GM12878 (cell line): ENCODE measurements around the gene STXBP4. TPM values are rescaled to one million over a fixed set of nuclear protein-coding genes. Genes with fewer than 3 reads are reported as not detected.

Experiments used
- ATAC-seq: fragments of 200-7000 bp; cut with Tn5 transposase; 3 replicates; pipeline ENCODE4 v1.9.1; 2020; ENCODE audit warnings: mild to moderate bottlenecking, moderate library complexity
- BruUV-seq: library from RNA; stranded (reverse); fragments of 400-500 nt; replicated peaks from 2 replicates; lab custom pipeline; 2021; lab: Mats Ljungman, UMichigan
- CTCF ChIA-PET: fragments of 300-600 bp; sonication (Branson Sonifier 250); formaldehyde crosslinking; extraction: SDS; loops from one replicate; lab custom pipeline; 2021; ENCODE audit warnings: inconsistent platforms; lab: Yijun Ruan, JAX
- POLR2A ChIA-PET: fragments of 350-600 bp; formaldehyde crosslinking; extraction: SDS; loops from one replicate; lab custom pipeline; 2021; ENCODE audit warnings: inconsistent platforms; lab: Charles Lee
- RAD21 ChIA-PET: fragments of 300-600 bp; sonication (Branson Sonifier 250); formaldehyde crosslinking; loops from one replicate; lab custom pipeline; 2023; ENCODE audit warnings: antibody characterized with exemption; ENCODE audit not compliant: unreplicated experiment; lab: Charles Lee
- SMC1A ChIA-PET: fragments of 300-600 bp; sonication (Branson Sonifier 250); formaldehyde crosslinking; loops from one replicate; lab custom pipeline; 2023; ENCODE audit not compliant: unreplicated experiment, uncharacterized antibody; lab: Charles Lee
- DNase-seq: peaks from one replicate; pipeline ENCODE4 v3.0.0-alpha.2; 2011; ENCODE audit warnings: low read depth, low spot score
- FAIRE-seq: peaks from 3 replicates; lab custom pipeline; 2011; peaks lifted over from hg19 to GRCh38; lab: Jason Lieb, UNC
- H2AFZ ChIP-seq: 2 replicates; pipeline ENCODE4 v1.6.0; 2011; ENCODE audit warnings: low read depth, low read length, control low read depth; ENCODE audit not compliant: control insufficient read depth
- H3K27ac ChIP-seq: 2 replicates; pipeline ENCODE4 v1.5.1; 2011; ENCODE audit warnings: control low read depth; ENCODE audit not compliant: control insufficient read depth, insufficient read depth
- H3K27me3 ChIP-seq, 2 experiments: replicated peaks in 1 of 2; 2 replicates each; pipeline versions ENCODE4 v1.6.0 to v1.6.1; 2011; ENCODE audit warnings: low read length in 1 of 2; ENCODE audit not compliant: control insufficient read depth in 2 of 2, insufficient read depth in 2 of 2
- H3K36me3 ChIP-seq, 2 experiments: 2 replicates each; pipeline ENCODE4 v1.5.1; 2011; ENCODE audit warnings: low read length in 1 of 2; ENCODE audit not compliant: control insufficient read depth in 2 of 2, insufficient read depth in 2 of 2
- H3K4me1 ChIP-seq: 2 replicates; pipeline ENCODE4 v1.6.1; 2011; ENCODE audit warnings: mild to moderate bottlenecking, low read length, moderate library complexity, mixed read lengths; ENCODE audit not compliant: control insufficient read depth, insufficient read depth
- H3K4me2 ChIP-seq: 2 replicates; pipeline ENCODE4 v1.6.0; 2011; ENCODE audit warnings: control low read depth; ENCODE audit not compliant: control insufficient read depth, insufficient read depth
- H3K4me3 ChIP-seq: fragments of 200-600 bp; sonication (generic); 2 replicates; pipeline ENCODE4 v1.5.1; 2016
- H3K79me2 ChIP-seq: 2 replicates; pipeline ENCODE4 v1.6.0; 2011; ENCODE audit warnings: low read length; ENCODE audit not compliant: control insufficient read depth, insufficient read depth
- H3K9ac ChIP-seq: 2 replicates; pipeline ENCODE4 v1.8.0; 2011; ENCODE audit warnings: low read length, control low read depth, mixed read lengths; ENCODE audit not compliant: control insufficient read depth, insufficient read depth
- H3K9me3 ChIP-seq: replicated peaks from 3 replicates; pipeline ENCODE4 v1.5.1; 2011; ENCODE audit warnings: mild to moderate bottlenecking, low read length; ENCODE audit not compliant: control insufficient read depth, insufficient read depth
- H4K20me1 ChIP-seq: 2 replicates; pipeline ENCODE4 v1.6.0; 2011; ENCODE audit not compliant: control insufficient read depth, insufficient read depth
- BCL3 ChIP-seq: IDR thresholded peaks from 2 replicates; pipeline ENCODE4 v1.6.1; 2011; ENCODE audit warnings: borderline replicate concordance, low read depth, mild to moderate bottlenecking, moderate library complexity, low read length; ENCODE audit not compliant: insufficient read depth, poor library complexity, severe bottlenecking
- CEBPB ChIP-seq, 2 experiments: fragments of 150-350 bp in 1 of 2; IDR thresholded peaks; 2 replicates each; pipeline ENCODE4 v1.6.1; 2012 to 2014; ENCODE audit warnings: low read depth in 2 of 2, low read length in 2 of 2, borderline replicate concordance in 1 of 2, inconsistent platforms in 1 of 2
- HDAC6 ChIP-seq: fragments of 200-600 bp; sonication (generic); IDR thresholded peaks from one replicate; pipeline ENCODE4 v1.8.0; 2017; ENCODE audit warnings: antibody characterized with exemption; ENCODE audit not compliant: unreplicated experiment
- IKZF2 ChIP-seq, 2 experiments: fragments of 450-650 bp; IDR thresholded peaks; 2 replicates each; pipeline ENCODE4 v1.6.1; 2017; ENCODE audit warnings: mild to moderate bottlenecking in 2 of 2, moderate library complexity in 2 of 2
- NR2F1 ChIP-seq: fragments of 450-650 bp; conservative IDR thresholded peaks from 2 replicates; pipeline ENCODE4 v1.6.1; 2017; ENCODE audit warnings: mild to moderate bottlenecking
- PAX5 ChIP-seq: IDR thresholded peaks from 2 replicates; pipeline ENCODE4 v1.6.1; 2011; ENCODE audit warnings: low read depth, low read length, borderline replicate concordance
- PBX3 ChIP-seq: IDR thresholded peaks from 2 replicates; pipeline ENCODE4 v1.6.1; 2011; ENCODE audit warnings: mild to moderate bottlenecking, low read depth, low read length, moderate library complexity; ENCODE audit not compliant: insufficient replicate concordance
- PML ChIP-seq: IDR thresholded peaks from 2 replicates; pipeline ENCODE4 v1.6.1; 2012; ENCODE audit warnings: low read length, inconsistent platforms
- POLR2A ChIP-seq: IDR thresholded peaks from 2 replicates; pipeline ENCODE4 v1.6.1; 2011; ENCODE audit warnings: low read depth, mild to moderate bottlenecking, low read length
- RELA ChIP-seq: fragments of 450-650 bp; IDR thresholded peaks from 2 replicates; pipeline ENCODE4 v1.8.0; 2014; ENCODE audit warnings: borderline replicate concordance; ENCODE audit not compliant: partially characterized antibody
- RELB ChIP-seq: fragments of 450-650 bp; IDR thresholded peaks from 2 replicates; pipeline ENCODE4 v1.6.1; 2017; ENCODE audit warnings: low read depth, mild to moderate bottlenecking, moderate library complexity
- SREBF1 ChIP-seq: IDR thresholded peaks from 2 replicates; pipeline ENCODE4 v1.6.1; 2012; ENCODE audit warnings: mild to moderate bottlenecking, low read length
- USF2 ChIP-seq: IDR thresholded peaks from 2 replicates; pipeline ENCODE4 v1.6.1; 2011; ENCODE audit warnings: low read depth, low read length, improper control_type of control experiment, borderline replicate concordance
- ZNF207 ChIP-seq: fragments of 450-650 bp; IDR thresholded peaks from 2 replicates; pipeline ENCODE4 v1.6.1; 2014; ENCODE audit warnings: antibody characterized with exemption, mild to moderate bottlenecking, borderline replicate concordance
- ZNF592 ChIP-seq: fragments of 450-650 bp; IDR thresholded peaks from 2 replicates; pipeline ENCODE4 v1.6.1; 2017; ENCODE audit warnings: mild to moderate bottlenecking, moderate library complexity
- ZNF622 ChIP-seq: fragments of 450-650 bp; IDR thresholded peaks from 2 replicates; pipeline ENCODE4 v1.6.1; 2017; ENCODE audit warnings: mild to moderate bottlenecking, inconsistent platforms
- WGBS: methylation state at CpG from one replicate; pipeline ENCODE4 v1.1.6; 2016; ENCODE audit warnings: low lambda C conversion rate; ENCODE audit not compliant: insufficient replicate concordance, insufficient coverage; ENCODE audit errors: missing lambda C conversion rate; 5-methylcytosine and 5-hydroxymethylcytosine counted together
- in situ Hi-C: fragments of 300-500 bp; cut with MboI; formaldehyde crosslinking; loops from 9 replicates; pipeline ENCODE4 v1.14.3; 2018; ENCODE audit warnings: mixed read lengths
- intact Hi-C: fragments of 100-400 bp; cut with micrococcal nuclease; formaldehyde crosslinking; loops from one replicate; pipeline ENCODE4 v1.14.2; 2022; ENCODE audit not compliant: unreplicated experiment
- polyA plus RNA-seq, 11 experiments: library from polyadenylated mRNA; depleted of rRNA in 4 of 11; unstranded in 6 of 11; stranded (reverse) in 5 of 11; fragments of >200 nt; fragmentation: Nextera tagmentation in 4 of 11; fragmentation: Illumina TruSeq in 1 of 11; extraction: Ambion mirVana in 4 of 11; extraction: Trizol in 1 of 11; gene quantifications; 1 replicate in 1 of 11; 2 replicates in 10 of 11; pipeline versions ENCODE4 v1.2.1 to v1.2.3, GENCODE V29; 2011 to 2016; ENCODE audit warnings: inconsistent platforms in 2 of 11, missing spikeins in 2 of 11, low read depth in 1 of 11
- total RNA-seq, 4 experiments: library from RNA; depleted of rRNA in 3 of 4; stranded (reverse); fragments of >200 nt in 3 of 4; fragmentation: Illumina TruSeq in 1 of 4; extraction: Trizol in 1 of 4; gene quantifications; 2 replicates each; pipeline versions ENCODE4 v1.2.1 to v1.2.3, GENCODE V29; 2013 to 2021

Gene STXBP4
- total and polyA plus RNA-seq, 10 of the 15 experiments (the other 5 are each of a cell fraction or from before 2014, with no cell fraction given): 4.3 to 11.0 (median 6.7) TPM

GRCh38 chr17:54944796-54945195, 23.8 kb upstream of the STXBP4 start:
- intact Hi-C loops (no loop called here), in situ Hi-C loops (no loop called here)
- ChIA-PET SMC1A (no interaction called here), CTCF (no interaction called here), RAD21 (no interaction called here)
- H3K4me3 ChIP-seq: no peak overlapping the region
- no peaks in the 10 kb centered on the region for H3K79me2 ChIP-seq
- H4K20me1 ChIP-seq: no peaks in the 10 kb centered on the region
- no peaks in the 10 kb centered on the region; the same call in 1 of the 2 replicates for H3K4me1 ChIP-seq
- no peak for ATAC-seq
- H3K27ac ChIP-seq: no peak overlapping the region
- BruUV-seq: no TSS peak
- TF ChIP-seq CEBPB (IDR thresholded peaks at IDR 0.05; ENCODE audit: borderline replicate concordance in 1 of 2, low read depth in 2 of 2, low read length in 2 of 2) (no peak), BCL3 (no peak), PML (no peak), IKZF2 (IDR thresholded peaks at IDR 0.05) (no peak), RELB (no peak), PBX3 (no peak), ZNF207 (no peak), ZNF622 (no peak), PAX5 (no peak), NR2F1 (no peak), HDAC6 (no peak), POLR2A (no peak), USF2 (no peak), ZNF592 (no peak), RELA (no peak), SREBF1 (no peak)
- TF ChIP-seq, all 136 proteins: peak for 0
- WGBS: 60% methylated on average over 1 of the region's 1 CpG
- H3K4me2 ChIP-seq: no peak overlapping the region
- no peaks in the 10 kb centered on the region for H3K9me3 ChIP-seq
- FAIRE-seq (no peak), DNase-seq (no peak)
- no peaks in the 10 kb centered on the region for H3K27me3 ChIP-seq
- no peaks in the 10 kb centered on the region for H3K36me3 ChIP-seq
- no peak overlapping the region for H2AFZ ChIP-seq
- POLR2A ChIA-PET: no interaction called here
- no peak overlapping the region for H3K9ac ChIP-seq
